ENCODE results near the gene PARP16. TPM values are rescaled to one million over a fixed set of nuclear protein-coding genes. Genes with fewer than 3 reads are reported as not detected.
"Not testable (repeated sequence)": the region's sequence is repeated elsewhere in the genome, so short reads cannot be mapped to it uniquely, and the experiment has no call there.

PARP16 gene
- total RNA-seq, 1 donor from 2014 or later: 2.8 TPM

GRCh38 chr15:65231306-65231705 is 55.4 kb downstream of the PARP16 start:
- DNase-seq (ENCODE audit: low spot score): no peak
- H3K27ac Mint-ChIP-seq (ENCODE audit: unreplicated experiment): no peak overlapping the region
- TF ChIP-seq CTCF (IDR thresholded peaks at IDR 0.05; ENCODE audit: unreplicated experiment): no peak
- H3K36me3 Mint-ChIP-seq (ENCODE audit: low read depth, unreplicated experiment): no peaks in the 10 kb centered on the region
- no peaks in the 10 kb centered on the region for H3K9me3 Mint-ChIP-seq (ENCODE audit: unreplicated experiment)
- H3K4me1 Mint-ChIP-seq (ENCODE audit: unreplicated experiment): no peaks in the 10 kb centered on the region
- no peak overlapping the region for H3K4me3 Mint-ChIP-seq (ENCODE audit: unreplicated experiment)
- peaks cover 2% of the 10 kb centered on the region for H3K27me3 Mint-ChIP-seq (ENCODE audit: unreplicated experiment)

GRCh38 chr15:65226901-65227300 is 59.8 kb downstream of the PARP16 start:
- DNase-seq (ENCODE audit: low spot score); H3K36me3 Mint-ChIP-seq (ENCODE audit: low read depth, unreplicated experiment); H3K4me3 Mint-ChIP-seq (ENCODE audit: unreplicated experiment); H3K9me3 Mint-ChIP-seq (ENCODE audit: unreplicated experiment); H3K4me1 Mint-ChIP-seq (ENCODE audit: unreplicated experiment); H3K27ac Mint-ChIP-seq (ENCODE audit: unreplicated experiment); H3K27me3 Mint-ChIP-seq (ENCODE audit: unreplicated experiment): not testable (repeated sequence)

GRCh38 chr15:65226221-65226620 is 60.5 kb downstream of the PARP16 start:
- TF ChIP-seq CTCF (IDR thresholded peaks at IDR 0.05; ENCODE audit: unreplicated experiment): no peak
- Mint-ChIP-seq H3K9me3 (ENCODE audit: unreplicated experiment) (no peaks in the 10 kb centered on the region), H3K27ac (ENCODE audit: unreplicated experiment) (no peak overlapping the region), H3K4me3 (ENCODE audit: unreplicated experiment) (no peak overlapping the region), H3K4me1 (ENCODE audit: unreplicated experiment) (no peaks in the 10 kb centered on the region), H3K36me3 (ENCODE audit: low read depth, unreplicated experiment) (no peaks in the 10 kb centered on the region), H3K27me3 (ENCODE audit: unreplicated experiment) (peaks cover 5% of the 10 kb centered on the region)
- DNase-seq (ENCODE audit: low spot score): no peak

- H3K36me3 Mint-ChIP-seq (ENCODE audit: low read depth, unreplicated experiment): no peaks in the 10 kb centered on the region
- H3K4me3 Mint-ChIP-seq (ENCODE audit: unreplicated experiment): no peak overlapping the region
- no peak for DNase-seq (ENCODE audit: low spot score)
- H3K27me3 Mint-ChIP-seq (ENCODE audit: unreplicated experiment): peaks cover 7% of the 10 kb centered on the region
- TF ChIP-seq CTCF (IDR thresholded peaks at IDR 0.05; ENCODE audit: unreplicated experiment): no peak
- no peaks in the 10 kb centered on the region for H3K9me3 Mint-ChIP-seq (ENCODE audit: unreplicated experiment)
- H3K4me1 Mint-ChIP-seq (ENCODE audit: unreplicated experiment): no peaks in the 10 kb centered on the region
- H3K27ac Mint-ChIP-seq (ENCODE audit: unreplicated experiment): no peak overlapping the region
Measured at GRCh38 chr15:65223996-65224395, 62.7 kb downstream of the PARP16 start.

- H3K9me3 Mint-ChIP-seq (ENCODE audit: unreplicated experiment): no peaks in the 10 kb centered on the region
- H3K4me3 Mint-ChIP-seq (ENCODE audit: unreplicated experiment): no peak overlapping the region
- H3K4me1 Mint-ChIP-seq (ENCODE audit: unreplicated experiment): no peaks in the 10 kb centered on the region
- H3K27ac Mint-ChIP-seq (ENCODE audit: unreplicated experiment): no peak overlapping the region
- peaks cover 5% of the 10 kb centered on the region for H3K27me3 Mint-ChIP-seq (ENCODE audit: unreplicated experiment)
- TF ChIP-seq CTCF (IDR thresholded peaks at IDR 0.05; ENCODE audit: unreplicated experiment): no peak
- no peaks in the 10 kb centered on the region for H3K36me3 Mint-ChIP-seq (ENCODE audit: low read depth, unreplicated experiment)
- no peak for DNase-seq (ENCODE audit: low spot score)
Measured at GRCh38 chr15:65222891-65223290, 63.8 kb downstream of the PARP16 start.

GRCh38 chr15:65221697-65222096 is 65.0 kb downstream of the PARP16 start:
- Mint-ChIP-seq H3K4me3 (ENCODE audit: unreplicated experiment) (no peak overlapping the region), H3K27me3 (ENCODE audit: unreplicated experiment) (peaks cover 5% of the 10 kb centered on the region), H3K36me3 (ENCODE audit: low read depth, unreplicated experiment) (no peaks in the 10 kb centered on the region), H3K27ac (ENCODE audit: unreplicated experiment) (no peak overlapping the region), H3K9me3 (ENCODE audit: unreplicated experiment) (no peaks in the 10 kb centered on the region), H3K4me1 (ENCODE audit: unreplicated experiment) (no peaks in the 10 kb centered on the region)
- TF ChIP-seq CTCF (IDR thresholded peaks at IDR 0.05; ENCODE audit: unreplicated experiment): no peak
- no peak for DNase-seq (ENCODE audit: low spot score)
